ENCODE data around the gene MYBPC3. TPM values are rescaled to one million over a fixed set of nuclear protein-coding genes. Genes with fewer than 3 reads are reported as not detected.

MYBPC3 gene
- total and polyA plus RNA-seq, 10 of the 15 experiments (the other 5 are each of a cell fraction or from before 2014, with no cell fraction given) = 0.03 to 0.08 (median 0.03) TPM; not detected in 7

- TF ChIP-seq CREM (IDR thresholded peaks at IDR 0.05; ENCODE audit: low read depth) = no peak
- no peak for TF ChIP-seq ZNF24 (IDR thresholded peaks at IDR 0.05)
- no peak for TF ChIP-seq ZNF622 (IDR thresholded peaks at IDR 0.05)
- no peak for TF ChIP-seq NBN (IDR thresholded peaks at IDR 0.05)
- no peak for TF ChIP-seq USF2 (IDR thresholded peaks at IDR 0.05; ENCODE audit: borderline replicate concordance, low read depth, low read length)
- TF ChIP-seq POLR2AphosphoS2 (IDR thresholded peaks at IDR 0.05; ENCODE audit: low read depth, low read length) = no peak
- TF ChIP-seq ATF3 (IDR thresholded peaks at IDR 0.05; ENCODE audit: borderline replicate concordance, extremely low read depth, low read depth, low read length) = no peak
- no peak for TF ChIP-seq BRCA1 (IDR thresholded peaks at IDR 0.05; ENCODE audit: low read depth, low read length)
- no peak for TF ChIP-seq SKIL (IDR thresholded peaks at IDR 0.05; ENCODE audit: low read depth, poor library complexity, severe bottlenecking)
- TF ChIP-seq JUNB (IDR thresholded peaks at IDR 0.05) = no peak
- Histone ChIP-seq H3K27me3 (replicated peaks in 1 of 2; ENCODE audit: control insufficient read depth in 2 of 2, insufficient read depth in 2 of 2, low read length in 1 of 2) (no peaks in the 10 kb centered on the region), H3K9me3 (replicated peaks; ENCODE audit: control insufficient read depth, insufficient read depth, low read length) (no peaks in the 10 kb centered on the region), H3K4me3 (no peak overlapping the region), H3K36me3 (ENCODE audit: control insufficient read depth in 2 of 2, insufficient read depth in 2 of 2, low read length in 1 of 2) (peaks cover 0 to 5% of the 10 kb centered on the region in 2 experiments), H3K79me2 (ENCODE audit: control insufficient read depth, insufficient read depth, low read length) (peaks cover 9% of the 10 kb centered on the region), H2AFZ (ENCODE audit: control insufficient read depth, low read depth, low read length) (no peak overlapping the region), H3K9ac (ENCODE audit: control insufficient read depth, insufficient read depth, low read length) (no peak overlapping the region), H3K4me2 (ENCODE audit: control insufficient read depth, insufficient read depth) (no peak overlapping the region), H3K4me1 (ENCODE audit: control insufficient read depth, insufficient read depth, low read length) (peaks cover 3% of the 10 kb centered on the region; the same call in 1 of the 2 replicates), H3K27ac (ENCODE audit: control insufficient read depth, insufficient read depth) (no peak overlapping the region), H4K20me1 (ENCODE audit: control insufficient read depth, insufficient read depth) (no peaks in the 10 kb centered on the region)
- BruUV-seq (replicated peaks) = no TSS peak
- ATAC-seq = no peak
- 60% methylated on average over 3 of the region's 3 CpGs for WGBS (ENCODE audit: insufficient coverage, insufficient replicate concordance, low lambda C conversion rate, missing lambda C conversion rate)
- DNase-seq (ENCODE audit: low read depth, low spot score) = no peak
- intact Hi-C loops (cut with micrococcal nuclease; ENCODE audit: unreplicated experiment) = loop anchor here (10.0 kb wide), 2 partner anchors 395 to 485 kb away; partner anchors contain the start of gene FNBP4
- CTCF ChIA-PET = interaction anchor here (1.0 to 8.6 kb wide), 2 partner anchors 21 to 41 kb away, joined by 4 to 161 read pairs; partner anchors contain the start of gene SLC39A13
- POLR2A ChIA-PET = interaction anchor here (0.5 to 1.1 kb wide), 2 partner anchors 38 to 235 kb away, joined by 3 to 8 read pairs; no protein-coding TSS in a partner anchor
- no peak for FAIRE-seq
- RAD21 ChIA-PET (ENCODE audit: unreplicated experiment) = interaction anchor here (0.7 to 1.5 kb wide), 3 partner anchors 9 to 156 kb away, joined by 3 to 5 read pairs (median 3); partner anchors contain the start of gene SPI1
- SMC1A ChIA-PET (ENCODE audit: uncharacterized antibody, unreplicated experiment) = no interaction called here
- in situ Hi-C loops (cut with MboI) = loop anchor here (5.0 kb wide), 1 partner anchor 38 kb away; the partner anchor contains the start of gene SLC39A13
These were observed 17.2 kb upstream of the MYBPC3 start for GRCh38 chr11:47369676-47370075.

Data from GM12878 (cell line).